Naive thymus-derived CD8-positive, alpha-beta T cell (primary cell): ENCODE measurements around the gene ZNF148. TPM values are rescaled to one million over a fixed set of nuclear protein-coding genes. Genes with fewer than 3 reads are reported as not detected.

Experiments
- ATAC-seq, 2 donors: fragments of 150-1000 bp; cut with Tn5 transposase in 1 of 2; sonication (Bioruptor Pico), chemical (Tn5 transposase) in 1 of 2; 1 replicate in 1 of 2; 2 replicates in 1 of 2; pipeline ENCODE4 v1.10.0; 2021; ENCODE audit warnings: mild to moderate bottlenecking in 2 of 2, moderate library complexity in 2 of 2
- POLR2A ChIA-PET: fragments of 350-600 bp; sonication (Branson Sonifier 250); formaldehyde crosslinking; loops from one replicate; lab custom pipeline; 2021; ENCODE audit warnings: antibody characterized with exemption; lab: Charles Lee
- DNase-seq, 10 donors: peaks; one replicate each; pipeline versions ENCODE4 v3.0.0 to v3.0.0-alpha.2; 2020 to 2022
- H3K27ac Mint-ChIP-seq, 10 donors: one replicate each; pipeline ENCODE4 v1.8.0; 2020 to 2022; ENCODE audit warnings: mild to moderate bottlenecking in 10 of 10, mixed read lengths in 10 of 10, moderate library complexity in 4 of 10, inconsistent platforms in 1 of 10
- H3K27me3 Mint-ChIP-seq, 5 donors: one replicate each; pipeline ENCODE4 v1.8.0; 2021 to 2022; ENCODE audit warnings: mixed read lengths in 5 of 5
- H3K36me3 Mint-ChIP-seq, 3 donors: one replicate each; pipeline ENCODE4 v1.8.0; 2020 to 2022; ENCODE audit warnings: mixed read lengths in 3 of 3, mild to moderate bottlenecking in 2 of 3, inconsistent platforms in 1 of 3
- H3K4me1 Mint-ChIP-seq, 4 donors: one replicate each; pipeline ENCODE4 v1.8.0; 2021 to 2022; ENCODE audit warnings: mixed read lengths in 4 of 4
- H3K4me3 Mint-ChIP-seq, 10 donors: one replicate each; pipeline ENCODE4 v1.8.0; 2020 to 2022; ENCODE audit warnings: mild to moderate bottlenecking in 10 of 10, mixed read lengths in 10 of 10, moderate library complexity in 6 of 10, inconsistent platforms in 1 of 10
- H3K9me3 Mint-ChIP-seq, 9 donors: one replicate each; pipeline ENCODE4 v1.8.0; 2020 to 2022; ENCODE audit warnings: mixed read lengths in 9 of 9, mild to moderate bottlenecking in 3 of 9, inconsistent platforms in 1 of 9, moderate library complexity in 1 of 9
- polyA plus RNA-seq, 3 donors: library from polyadenylated mRNA; unstranded; fragments of 300-500 nt; fragmentation: Illumina TruSeq; gene quantifications; one replicate each; pipeline ENCODE4 v1.2.3, GENCODE V29; 2021
- total RNA-seq, 8 experiments: library from RNA in 2 of 8; stranded (reverse) in 2 of 8; gene quantifications; one replicate each; pipeline ENCODE4 v1.2.3 and lab custom pipeline; 2021 to 2026

The ZNF148 gene
- total and polyA plus RNA-seq, 5 experiments from 2014 or later, result 62.5 to 100 (median 80.7) TPM

GRCh38 chr3:125191730-125192129 lies 183.4 kb downstream of the ZNF148 start:
- H3K9me3 Mint-ChIP-seq, result no peaks in the 10 kb centered on the region
- no peak for DNase-seq
- POLR2A ChIA-PET, result no interaction called here
- peaks cover 0 to 2% (median 0%) of the 10 kb centered on the region in 4 donors for H3K4me1 Mint-ChIP-seq
- H3K27me3 Mint-ChIP-seq, result peaks cover 0 to 5% (median 2%) of the 10 kb centered on the region in 5 donors
- no peak overlapping the region for H3K4me3 Mint-ChIP-seq
- H3K27ac Mint-ChIP-seq, result no peak overlapping the region
- H3K36me3 Mint-ChIP-seq, result no peaks in the 10 kb centered on the region
- ATAC-seq, result no peak

GRCh38 chr3:125191256-125191655 lies 183.9 kb downstream of the ZNF148 start:
- POLR2A ChIA-PET, result no interaction called here
- Mint-ChIP-seq H3K36me3 (no peaks in the 10 kb centered on the region), H3K27ac (no peak overlapping the region), H3K4me1 (peaks cover 0 to 2% (median 1%) of the 10 kb centered on the region in 4 donors), H3K4me3 (no peak overlapping the region), H3K9me3 (no peaks in the 10 kb centered on the region), H3K27me3 (peaks cover 0 to 5% (median 2%) of the 10 kb centered on the region in 5 donors)
- ATAC-seq (no peak), DNase-seq (no peak)

GRCh38 chr3:125190786-125191185 lies 184.3 kb downstream of the ZNF148 start:
- no peak overlapping the region for H3K27ac Mint-ChIP-seq
- POLR2A ChIA-PET, result no interaction called here
- H3K4me3 Mint-ChIP-seq, result no peak overlapping the region
- H3K36me3 Mint-ChIP-seq, result no peaks in the 10 kb centered on the region
- H3K27me3 Mint-ChIP-seq, result peaks cover 0 to 5% (median 2%) of the 10 kb centered on the region in 5 donors
- H3K9me3 Mint-ChIP-seq, result no peaks in the 10 kb centered on the region
- peaks cover 0 to 5% (median 3%) of the 10 kb centered on the region in 4 donors for H3K4me1 Mint-ChIP-seq
- ATAC-seq (no peak), DNase-seq (no peak)

GRCh38 chr3:125189378-125190165 lies 185.6 kb downstream of the ZNF148 start:
- no peak for ATAC-seq
- no peaks in the 10 kb centered on the region for H3K36me3 Mint-ChIP-seq
- H3K4me1 Mint-ChIP-seq, result peaks cover 0 to 5% (median 3%) of the 10 kb centered on the region in 4 donors
- no peak overlapping the region for H3K4me3 Mint-ChIP-seq
- POLR2A ChIA-PET, result no interaction called here
- H3K9me3 Mint-ChIP-seq, result no peaks in the 10 kb centered on the region
- peaks cover 0 to 5% (median 2%) of the 10 kb centered on the region in 5 donors for H3K27me3 Mint-ChIP-seq
- no peak overlapping the region for H3K27ac Mint-ChIP-seq
- no peak for DNase-seq

GRCh38 chr3:125188955-125189354 lies 186.2 kb downstream of the ZNF148 start:
- Mint-ChIP-seq H3K27me3 (peaks cover 0 to 5% (median 2%) of the 10 kb centered on the region in 5 donors), H3K4me3 (no peak overlapping the region), H3K27ac (no peak overlapping the region), H3K36me3 (no peaks in the 10 kb centered on the region), H3K9me3 (no peaks in the 10 kb centered on the region), H3K4me1 (peaks cover 0 to 5% (median 3%) of the 10 kb centered on the region in 4 donors)
- POLR2A ChIA-PET, result no interaction called here
- DNase-seq, result no peak
- ATAC-seq, result no peak

GRCh38 chr3:125187599-125187910 lies 187.6 kb downstream of the ZNF148 start:
- H3K27ac Mint-ChIP-seq, result no peak overlapping the region
- H3K9me3 Mint-ChIP-seq, result no peaks in the 10 kb centered on the region
- H3K27me3 Mint-ChIP-seq, result peaks cover 0 to 2% (median 0%) of the 10 kb centered on the region in 5 donors
- DNase-seq (no peak), ATAC-seq (no peak)
- H3K4me1 Mint-ChIP-seq, result peaks cover 0 to 5% (median 3%) of the 10 kb centered on the region in 4 donors
- POLR2A ChIA-PET, result no interaction called here
- H3K36me3 Mint-ChIP-seq, result no peaks in the 10 kb centered on the region
- no peak overlapping the region for H3K4me3 Mint-ChIP-seq

GRCh38 chr3:125186800-125187598 lies 188.1 kb downstream of the ZNF148 start:
- Mint-ChIP-seq H3K27ac (peak overlapping the region in 2 of 10 donors; percentile 44 to 58), H3K4me3 (no peak overlapping the region), H3K27me3 (peaks cover 0 to 2% (median 0%) of the 10 kb centered on the region in 5 donors), H3K36me3 (no peaks in the 10 kb centered on the region), H3K4me1 (peaks cover 0 to 5% (median 3%) of the 10 kb centered on the region in 4 donors), H3K9me3 (no peaks in the 10 kb centered on the region)
- DNase-seq (no peak), ATAC-seq (no peak)
- POLR2A ChIA-PET, result no interaction called here

GRCh38 chr3:125186261-125186787 lies 188.8 kb downstream of the ZNF148 start:
- Mint-ChIP-seq H3K9me3 (no peaks in the 10 kb centered on the region), H3K27me3 (no peaks in the 10 kb centered on the region), H3K27ac (peak overlapping the region in 2 of 10 donors; percentile 44 to 66), H3K36me3 (no peaks in the 10 kb centered on the region), H3K4me1 (peaks cover 0 to 5% (median 3%) of the 10 kb centered on the region in 4 donors), H3K4me3 (no peak overlapping the region)
- ATAC-seq (no peak), DNase-seq (peak in 1 of 10 donors; percentile 5)
- POLR2A ChIA-PET, result interaction anchor here (0.7 kb wide), 1 partner anchor 46 kb away, joined by 3 read pairs; no protein-coding TSS in a partner anchor

GRCh38 chr3:125185805-125186204 lies 189.3 kb downstream of the ZNF148 start:
- POLR2A ChIA-PET, result interaction anchor here (0.7 kb wide), 1 partner anchor 45 kb away, joined by 3 read pairs; no protein-coding TSS in a partner anchor
- Mint-ChIP-seq H3K9me3 (no peaks in the 10 kb centered on the region), H3K27me3 (no peaks in the 10 kb centered on the region), H3K4me1 (peaks cover 0 to 5% (median 3%) of the 10 kb centered on the region in 4 donors), H3K36me3 (no peaks in the 10 kb centered on the region), H3K27ac (peak overlapping the region in 1 of 10 donors; percentile 66), H3K4me3 (no peak overlapping the region)
- no peak for DNase-seq
- no peak for ATAC-seq

GRCh38 chr3:125179884-125180240 lies 195.3 kb downstream of the ZNF148 start:
- Mint-ChIP-seq H3K4me3 (no peak overlapping the region), H3K9me3 (no peaks in the 10 kb centered on the region), H3K27me3 (no peaks in the 10 kb centered on the region), H3K4me1 (no peaks in the 10 kb centered on the region), H3K27ac (peak overlapping the region in 1 of 10 donors; percentile 24), H3K36me3 (no peaks in the 10 kb centered on the region)
- no peak for DNase-seq
- ATAC-seq, result no peak
- POLR2A ChIA-PET, result no interaction called here

GRCh38 chr3:125179143-125179883 lies 195.8 kb downstream of the ZNF148 start:
- Mint-ChIP-seq H3K4me1 (no peaks in the 10 kb centered on the region), H3K36me3 (no peaks in the 10 kb centered on the region), H3K4me3 (no peak overlapping the region), H3K27me3 (no peaks in the 10 kb centered on the region), H3K9me3 (no peaks in the 10 kb centered on the region), H3K27ac (no peak overlapping the region)
- DNase-seq (no peak), ATAC-seq (no peak)
- POLR2A ChIA-PET, result no interaction called here

GRCh38 chr3:125177746-125178145 lies 197.4 kb downstream of the ZNF148 start:
- POLR2A ChIA-PET, result no interaction called here
- H3K4me3 Mint-ChIP-seq, result no peak overlapping the region
- H3K36me3 Mint-ChIP-seq, result peaks cover 0 to 8% (median 3%) of the 10 kb centered on the region in 3 donors

More at GRCh38 chr3:125177746-125178145, 197.4 kb downstream of the ZNF148 start:
- H3K27me3 Mint-ChIP-seq, result no peaks in the 10 kb centered on the region
- ATAC-seq (no peak), DNase-seq (no peak)
- peaks cover 0 to 14% (median 2%) of the 10 kb centered on the region in 9 donors for H3K9me3 Mint-ChIP-seq
- no peak overlapping the region for H3K27ac Mint-ChIP-seq
- H3K4me1 Mint-ChIP-seq, result no peaks in the 10 kb centered on the region
